ENCODE data around the gene VSTM4. TPM values are rescaled to one million over a fixed set of nuclear protein-coding genes. Genes with fewer than 3 reads are reported as not detected.

Gene VSTM4
- total RNA-seq, 3 donors from 2014 or later (not counting 1 experiment from before 2014, with no cell fraction given), result 0.38 to 0.57 (median 0.45) TPM

DNA sequence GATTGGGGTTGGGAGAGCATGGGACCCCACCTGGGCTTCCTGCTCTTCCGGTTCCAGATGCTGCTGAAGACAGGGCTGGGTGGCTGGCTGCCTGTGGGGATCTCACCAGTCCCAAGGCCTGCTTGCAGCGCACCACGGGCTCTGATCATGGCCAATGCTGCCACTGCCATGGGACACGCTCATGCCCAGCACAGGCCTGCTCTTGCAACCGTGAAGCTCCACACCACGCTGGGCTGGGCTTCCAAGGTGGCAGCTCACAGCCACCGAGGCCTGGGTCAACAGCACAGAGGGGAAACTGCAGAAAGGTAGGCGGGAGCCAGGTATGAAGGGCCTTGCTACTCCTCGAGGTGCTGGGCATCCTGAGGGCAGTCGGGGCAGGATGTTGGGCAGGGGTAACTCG is 103.6 kb downstream of the VSTM4 start:
- 88% methylated on average over 11 of the region's 11 CpGs for whole genome bisulfite sequencing (ENCODE audit: insufficient coverage)
- no peaks in the 10 kb centered on the region for H3K4me1 ChIP-seq (ENCODE audit: control insufficient read depth, insufficient read depth, low read length)
- ATAC-seq (no peak), DNase-seq (no peak)
- Mint-ChIP-seq H3K4me1 (no peaks in the 10 kb centered on the region), H3K4me3 (no peak overlapping the region), H3K27me3 (ENCODE audit: low read depth in 2 of 2) (peaks cover 1 to 6% of the 10 kb centered on the region in 2 donors), H3K27ac (no peak overlapping the region), H3K36me3 (no peaks in the 10 kb centered on the region), H3K9me3 (no peaks in the 10 kb centered on the region)
- H3K9me3 ChIP-seq (ENCODE audit: control insufficient read depth, insufficient read depth, low read length), result no peaks in the 10 kb centered on the region
- no peaks in the 10 kb centered on the region for H3K36me3 ChIP-seq (ENCODE audit: control insufficient read depth, insufficient read depth, low read length)
- H3K27ac ChIP-seq (ENCODE audit: low read length), result no peak overlapping the region
- H3K4me3 ChIP-seq (ENCODE audit: low read length), result no peak overlapping the region
- TF ChIP-seq, protein P1, sequence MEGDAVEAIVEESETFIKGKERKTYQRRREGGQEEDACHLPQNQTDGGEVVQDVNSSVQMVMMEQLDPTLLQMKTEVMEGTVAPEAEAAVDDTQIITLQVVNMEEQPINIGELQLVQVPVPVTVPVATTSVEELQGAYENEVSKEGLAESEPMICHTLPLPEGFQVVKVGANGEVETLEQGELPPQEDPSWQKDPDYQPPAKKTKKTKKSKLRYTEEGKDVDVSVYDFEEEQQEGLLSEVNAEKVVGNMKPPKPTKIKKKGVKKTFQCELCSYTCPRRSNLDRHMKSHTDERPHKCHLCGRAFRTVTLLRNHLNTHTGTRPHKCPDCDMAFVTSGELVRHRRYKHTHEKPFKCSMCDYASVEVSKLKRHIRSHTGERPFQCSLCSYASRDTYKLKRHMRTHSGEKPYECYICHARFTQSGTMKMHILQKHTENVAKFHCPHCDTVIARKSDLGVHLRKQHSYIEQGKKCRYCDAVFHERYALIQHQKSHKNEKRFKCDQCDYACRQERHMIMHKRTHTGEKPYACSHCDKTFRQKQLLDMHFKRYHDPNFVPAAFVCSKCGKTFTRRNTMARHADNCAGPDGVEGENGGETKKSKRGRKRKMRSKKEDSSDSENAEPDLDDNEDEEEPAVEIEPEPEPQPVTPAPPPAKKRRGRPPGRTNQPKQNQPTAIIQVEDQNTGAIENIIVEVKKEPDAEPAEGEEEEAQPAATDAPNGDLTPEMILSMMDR (IDR thresholded peaks at IDR 0.05), result no peak
- no peaks in the 10 kb centered on the region for H3K27me3 ChIP-seq (ENCODE audit: control insufficient read depth, insufficient read depth, low read length)
- intact Hi-C loops (cut with micrococcal nuclease), result no loop called here

DNA sequence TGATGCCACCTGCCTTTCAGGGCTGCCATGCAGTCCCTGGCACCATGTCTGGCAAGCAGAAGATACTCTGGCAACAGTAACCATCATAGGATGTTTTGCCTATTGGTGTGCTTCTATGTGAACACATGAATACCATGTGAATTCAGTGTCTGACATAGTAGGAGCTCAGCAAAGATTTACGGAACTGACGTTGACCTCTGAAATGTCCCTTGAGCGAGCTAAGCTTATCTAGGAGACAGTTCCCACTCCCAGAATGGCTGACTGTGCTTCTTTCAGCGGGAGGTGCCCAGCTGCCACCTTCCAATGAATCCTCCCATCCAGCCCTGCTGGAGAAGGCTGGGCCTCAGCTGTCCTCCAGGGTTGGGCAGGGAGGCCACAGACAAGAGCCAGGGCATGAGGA is 104.5 kb downstream of the VSTM4 start:
- no peaks in the 10 kb centered on the region for H3K9me3 Mint-ChIP-seq
- DNase-seq, result no peak
- 44% methylated on average over 4 of the region's 4 CpGs for WGBS (ENCODE audit: insufficient coverage)
- H3K27me3 ChIP-seq (ENCODE audit: control insufficient read depth, insufficient read depth, low read length), result no peaks in the 10 kb centered on the region
- no peak overlapping the region for H3K4me3 ChIP-seq (ENCODE audit: low read length)
- H3K36me3 Mint-ChIP-seq, result no peaks in the 10 kb centered on the region
- H3K9me3 ChIP-seq (ENCODE audit: control insufficient read depth, insufficient read depth, low read length), result no peaks in the 10 kb centered on the region
- H3K4me1 Mint-ChIP-seq, result no peaks in the 10 kb centered on the region
- no peak overlapping the region for H3K4me3 Mint-ChIP-seq
- H3K36me3 ChIP-seq (ENCODE audit: control insufficient read depth, insufficient read depth, low read length), result no peaks in the 10 kb centered on the region
- no peak overlapping the region for H3K27ac ChIP-seq (ENCODE audit: low read length)
- peaks cover 0 to 6% of the 10 kb centered on the region in 2 donors for H3K27me3 Mint-ChIP-seq (ENCODE audit: low read depth in 2 of 2)
- no peak overlapping the region for H3K27ac Mint-ChIP-seq
- TF ChIP-seq, protein P1 (IDR thresholded peaks at IDR 0.05), result no peak
- no peaks in the 10 kb centered on the region for H3K4me1 ChIP-seq (ENCODE audit: control insufficient read depth, insufficient read depth, low read length)
- no peak for ATAC-seq
- intact Hi-C loops (cut with micrococcal nuclease), result no loop called here

DNA sequence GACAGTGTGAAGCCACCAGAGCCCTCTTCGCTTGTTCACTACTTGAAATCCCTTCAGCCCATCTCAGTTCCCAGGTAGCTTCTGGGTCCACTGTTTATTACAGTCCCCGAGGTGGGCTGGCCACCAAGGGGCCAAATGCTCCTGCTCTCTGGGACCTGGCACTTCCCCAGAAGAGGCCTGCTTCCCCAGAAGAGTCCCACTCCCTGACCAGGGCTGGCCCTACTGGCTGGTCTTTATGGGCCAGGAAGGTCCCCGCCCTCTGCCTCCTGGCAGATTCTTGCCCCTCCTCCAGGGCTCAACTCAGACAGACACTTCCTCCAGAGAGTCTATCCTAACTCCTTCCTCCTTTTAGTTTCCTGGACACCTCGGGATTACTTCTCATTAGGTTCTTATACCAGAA is 105.0 kb downstream of the VSTM4 start:
- 64% methylated on average over 4 of the region's 4 CpGs for WGBS (ENCODE audit: insufficient coverage)
- Histone ChIP-seq H3K9me3 (ENCODE audit: control insufficient read depth, insufficient read depth, low read length) (no peaks in the 10 kb centered on the region), H3K4me1 (ENCODE audit: control insufficient read depth, insufficient read depth, low read length) (no peaks in the 10 kb centered on the region), H3K27ac (ENCODE audit: low read length) (no peak overlapping the region), H3K4me3 (ENCODE audit: low read length) (no peak overlapping the region), H3K36me3 (ENCODE audit: control insufficient read depth, insufficient read depth, low read length) (no peaks in the 10 kb centered on the region), H3K27me3 (ENCODE audit: control insufficient read depth, insufficient read depth, low read length) (no peaks in the 10 kb centered on the region)
- no peak for DNase-seq
- Mint-ChIP-seq H3K4me1 (no peaks in the 10 kb centered on the region), H3K9me3 (no peaks in the 10 kb centered on the region), H3K27ac (no peak overlapping the region), H3K36me3 (no peaks in the 10 kb centered on the region), H3K27me3 (ENCODE audit: low read depth in 2 of 2) (peaks cover 0 to 6% of the 10 kb centered on the region in 2 donors), H3K4me3 (no peak overlapping the region)
- ATAC-seq, result no peak
- TF ChIP-seq, protein P1 (IDR thresholded peaks at IDR 0.05), result no peak
- intact Hi-C loops (cut with micrococcal nuclease), result no loop called here

DNA sequence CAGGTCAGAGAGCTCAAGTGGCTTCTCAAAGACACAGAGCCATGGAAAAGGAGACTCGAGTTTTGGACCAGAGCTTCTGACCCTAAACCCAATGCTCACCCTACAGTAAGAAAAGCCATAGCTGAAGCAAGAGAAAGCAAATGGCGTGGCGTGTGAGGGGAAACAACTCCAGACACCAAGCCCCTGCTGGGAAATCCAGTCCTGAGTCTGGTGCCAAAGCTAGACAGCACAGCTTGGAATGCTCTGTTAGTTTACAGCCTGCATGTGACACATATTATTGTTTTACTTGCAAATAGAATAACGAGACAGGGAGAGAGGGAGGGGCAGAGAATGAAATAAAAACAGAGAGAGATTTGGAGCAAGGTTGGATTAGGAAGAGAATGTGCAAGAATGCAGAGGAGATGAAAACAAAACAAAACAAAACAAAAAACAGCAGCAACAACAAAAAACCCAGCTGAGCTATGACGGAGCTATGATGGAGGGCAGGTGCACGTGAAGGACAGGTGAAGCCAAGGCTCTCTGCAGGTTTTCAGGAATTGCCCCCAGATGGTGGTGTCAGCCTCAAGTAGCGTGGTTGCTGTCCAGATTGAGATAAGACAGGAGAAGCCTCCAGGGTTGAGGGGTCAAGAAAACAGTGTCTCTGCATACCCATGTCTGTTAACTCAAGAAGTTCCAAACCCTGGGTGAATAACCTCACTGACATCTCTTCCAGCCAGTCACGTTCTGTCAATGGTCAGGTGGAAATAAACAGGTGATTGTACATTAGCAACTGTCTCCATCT is 105.9 kb downstream of the VSTM4 start:
- no peaks in the 10 kb centered on the region for H3K9me3 Mint-ChIP-seq
- H3K4me1 Mint-ChIP-seq, result no peaks in the 10 kb centered on the region
- no peak overlapping the region for H3K4me3 Mint-ChIP-seq
- TF ChIP-seq, protein P1 (IDR thresholded peaks at IDR 0.05), result no peak
- DNase-seq (no peak), ATAC-seq (no peak)
- Histone ChIP-seq H3K9me3 (ENCODE audit: control insufficient read depth, insufficient read depth, low read length) (no peaks in the 10 kb centered on the region), H3K36me3 (ENCODE audit: control insufficient read depth, insufficient read depth, low read length) (no peaks in the 10 kb centered on the region), H3K27me3 (ENCODE audit: control insufficient read depth, insufficient read depth, low read length) (no peaks in the 10 kb centered on the region), H3K27ac (ENCODE audit: low read length) (no peak overlapping the region), H3K4me1 (ENCODE audit: control insufficient read depth, insufficient read depth, low read length) (no peaks in the 10 kb centered on the region), H3K4me3 (ENCODE audit: low read length) (no peak overlapping the region)
- intact Hi-C loops (cut with micrococcal nuclease), result no loop called here
- WGBS (ENCODE audit: insufficient coverage), result 81% methylated on average over 8 of the region's 8 CpGs
- H3K36me3 Mint-ChIP-seq, result no peaks in the 10 kb centered on the region
- H3K27me3 Mint-ChIP-seq (ENCODE audit: low read depth in 2 of 2), result peaks cover 0 to 4% of the 10 kb centered on the region in 2 donors
- no peak overlapping the region for H3K27ac Mint-ChIP-seq
